ENCODE results near the gene KIF12. TPM values are rescaled to one million over a fixed set of nuclear protein-coding genes. Genes with fewer than 3 reads are reported as not detected.
"Not testable (repeated sequence)": the region's sequence is repeated elsewhere in the genome, so short reads cannot be mapped to it uniquely, and the experiment has no call there.

KIF12 gene
- under 1 TPM in 1 of 2 donors, not detected in 1; 0.09 TPM for total RNA-seq
- long read RNA-seq = 0 reads

GRCh38 chr9:114098936-114099668 lies at the start of gene KIF12:
TSS of gene KIF12 (minus strand) at chr9:114099292. CDS start at chr9:114099276, 16 bp downstream.
- intact Hi-C loops (cut with DNase I) = loop anchor here in 1 of 2 donors (5.0 kb wide), 1 partner anchor 193 kb away; no protein-coding TSS in a partner anchor
- DNase-seq (no peak), ATAC-seq (peak in 1 of 2 donors; percentile 9)

GRCh38 chr9:114146735-114147134 lies 47.6 kb upstream of the KIF12 start:
- intact Hi-C loops (cut with DNase I) = no loop called here
- no peak for ATAC-seq

GRCh38 chr9:114143234-114143633 lies 44.1 kb upstream of the KIF12 start:
- intact Hi-C loops (cut with DNase I) = no loop called here
- DNase-seq (no peak), ATAC-seq (no peak)

More at GRCh38 chr9:114146735-114147134, 47.6 kb upstream of the KIF12 start:
- DNase-seq = no peak

- ATAC-seq (peak; percentile 21 to 28), DNase-seq (peak; percentile 49)
- intact Hi-C loops (cut with DNase I) = no loop called here
Measured at GRCh38 chr9:114141553-114142402, 42.7 kb upstream of the KIF12 start.

GRCh38 chr9:114140850-114141249 lies 41.8 kb upstream of the KIF12 start:
- ATAC-seq (peak; percentile 13 to 47), DNase-seq (no peak)
- intact Hi-C loops (cut with DNase I) = no loop called here

GRCh38 chr9:114140401-114140800 lies 41.3 kb upstream of the KIF12 start:
- ATAC-seq = peak in 1 of 2 donors; percentile 21

GRCh38 chr9:114139071-114139470 lies 40.0 kb upstream of the KIF12 start:
- intact Hi-C loops (cut with DNase I) = no loop called here
- ATAC-seq (no peak), DNase-seq (no peak)

More at GRCh38 chr9:114140401-114140800, 41.3 kb upstream of the KIF12 start:
- DNase-seq = no peak
- intact Hi-C loops (cut with DNase I) = no loop called here

GRCh38 chr9:114138552-114138971 lies 39.5 kb upstream of the KIF12 start:
- DNase-seq (peak; percentile 62), ATAC-seq (peak; percentile 70 to 85)
- intact Hi-C loops (cut with DNase I) = no loop called here

- no peak for DNase-seq
- intact Hi-C loops (cut with DNase I) = no loop called here
- ATAC-seq = no peak
Measured at GRCh38 chr9:114137831-114138230, 38.7 kb upstream of the KIF12 start.

GRCh38 chr9:114134827-114135396 lies 35.8 kb upstream of the KIF12 start:
- intact Hi-C loops (cut with DNase I) = no loop called here
- DNase-seq = no peak
- ATAC-seq = no peak

- ATAC-seq (no peak), DNase-seq (no peak)
- intact Hi-C loops (cut with DNase I) = no loop called here
Measured at GRCh38 chr9:114132550-114132918, 33.4 kb upstream of the KIF12 start.

- ATAC-seq (peak in 1 of 2 donors; percentile 53), DNase-seq (no peak)
- intact Hi-C loops (cut with DNase I) = no loop called here
Measured at GRCh38 chr9:114131808-114132549, 32.9 kb upstream of the KIF12 start.

GRCh38 chr9:114130624-114131277 lies 31.7 kb upstream of the KIF12 start:
- DNase-seq = no peak
- intact Hi-C loops (cut with DNase I) = no loop called here
- ATAC-seq = peak in 1 of 2 donors; percentile 44

GRCh38 chr9:114130141-114130540 lies 31.0 kb upstream of the KIF12 start:
- intact Hi-C loops (cut with DNase I) = no loop called here
- DNase-seq = no peak
- no peak for ATAC-seq

GRCh38 chr9:114128759-114129158 lies 29.7 kb upstream of the KIF12 start:
- intact Hi-C loops (cut with DNase I); ATAC-seq; DNase-seq: not testable (repeated sequence)

GRCh38 chr9:114126247-114127060 lies 27.4 kb upstream of the KIF12 start:
- ATAC-seq (no peak), DNase-seq (no peak)
- intact Hi-C loops (cut with DNase I) = no loop called here

GRCh38 chr9:114125476-114126013 lies 26.5 kb upstream of the KIF12 start:
- intact Hi-C loops (cut with DNase I) = no loop called here
- no peak for DNase-seq
- ATAC-seq = no peak

Measured in left cardiac atrium (tissue), 4 donors.